Activated CD4-positive, alpha-beta memory T cell treated with anti-CD3 and anti-CD28 coated beads for 36 hours (primary cell): ENCODE results near the gene FMNL1. TPM values are rescaled to one million over a fixed set of nuclear protein-coding genes. Genes with fewer than 3 reads are reported as not detected.
A peak's percentile ranks its signal among the peaks of the same experiment; 100 is the strongest.

ENCODE experiments used
- CTCF ChIA-PET: fragments of 350-600 bp; sonication (Branson Sonifier 250); formaldehyde crosslinking; loops from one replicate; lab custom pipeline; 2021; ENCODE audit warnings: antibody characterized with exemption, inconsistent platforms; lab: Charles Lee
- POLR2A ChIA-PET: fragments of 350-600 bp; sonication (Branson Sonifier 250); formaldehyde crosslinking; loops from one replicate; lab custom pipeline; 2021; ENCODE audit warnings: antibody characterized with exemption; lab: Charles Lee
- DNase-seq: peaks from one replicate; pipeline ENCODE4 v3.0.0-alpha.2; 2020
- H3K27ac Mint-ChIP-seq: one replicate; pipeline ENCODE4 v1.8.0; 2021; ENCODE audit warnings: mixed read lengths
- H3K27me3 Mint-ChIP-seq: one replicate; pipeline ENCODE4 v1.8.0; 2021; ENCODE audit warnings: mixed read lengths
- H3K36me3 Mint-ChIP-seq: one replicate; pipeline ENCODE4 v1.8.0; 2021; ENCODE audit warnings: mixed read lengths
- H3K4me1 Mint-ChIP-seq: one replicate; pipeline ENCODE4 v1.8.0; 2021; ENCODE audit warnings: low read depth, mixed read lengths
- H3K4me3 Mint-ChIP-seq: one replicate; pipeline ENCODE4 v1.8.0; 2021; ENCODE audit warnings: mild to moderate bottlenecking, mixed read lengths
- H3K9me3 Mint-ChIP-seq: one replicate; pipeline ENCODE4 v1.8.0; 2021; ENCODE audit warnings: mixed read lengths
- intact Hi-C: fragments of 100-400 bp; cut with micrococcal nuclease; formaldehyde crosslinking; loops from one replicate; pipeline ENCODE4 v1.15.1; 2023
- total RNA-seq, 2 experiments: library from RNA; stranded (reverse); gene quantifications; one replicate each; pipeline ENCODE4 v1.2.3, GENCODE V29; 2021

The FMNL1 gene
- total RNA-seq, 2 experiments from 2014 or later: 314 to 331 TPM

- ChIA-PET CTCF (interaction anchor here (0.6 to 3.3 kb wide), 13 partner anchors 9 to 149 kb away, joined by 3 to 14 read pairs (median 4); partner anchors contain the start of genes ACBD4 and MAP3K14), POLR2A (interaction anchor here (1.2 kb wide), 1 partner anchor 32 kb away, joined by 3 read pairs; no protein-coding TSS in a partner anchor)
- Mint-ChIP-seq H3K9me3 (no peaks in the 10 kb centered on the region), H3K27ac (peak overlapping the region; percentile 85), H3K4me3 (no peak overlapping the region), H3K36me3 (peaks cover 50% of the 10 kb centered on the region), H3K4me1 (peaks cover 4% of the 10 kb centered on the region), H3K27me3 (no peaks in the 10 kb centered on the region)
- intact Hi-C loops: no loop called here
- DNase-seq: peak; percentile 61
These were observed 62.8 kb downstream of the FMNL1 start for GRCh38 chr17:45284176-45285140.

GRCh38 chr17:45286286-45286685, 64.6 kb downstream of the FMNL1 start:
- intact Hi-C loops: no loop called here
- DNase-seq: no peak
- Mint-ChIP-seq H3K36me3 (peaks cover 62% of the 10 kb centered on the region), H3K27ac (no peak overlapping the region), H3K4me3 (no peak overlapping the region), H3K27me3 (no peaks in the 10 kb centered on the region), H3K4me1 (peaks cover 7% of the 10 kb centered on the region), H3K9me3 (no peaks in the 10 kb centered on the region)
- ChIA-PET POLR2A (interaction anchor here (0.6 kb wide), 1 partner anchor 127 kb away, joined by 3 read pairs; no protein-coding TSS in a partner anchor), CTCF (interaction anchor here (0.9 to 2.5 kb wide), 3 partner anchors 9 to 101 kb away, joined by 3 to 17 read pairs (median 7); no protein-coding TSS in a partner anchor)

GRCh38 chr17:45287526-45288500, 66.1 kb downstream of the FMNL1 start:
- H3K27ac Mint-ChIP-seq: peak overlapping the region; percentile 23
- no peak for DNase-seq
- CTCF ChIA-PET: interaction anchor here (0.7 to 3.4 kb wide), 5 partner anchors 11 to 152 kb away, joined by 3 to 17 read pairs (median 7); partner anchors contain the start of gene ACBD4
- peaks cover 17% of the 10 kb centered on the region for H3K4me1 Mint-ChIP-seq
- intact Hi-C loops: no loop called here
- H3K4me3 Mint-ChIP-seq: no peak overlapping the region
- no peaks in the 10 kb centered on the region for H3K9me3 Mint-ChIP-seq
- POLR2A ChIA-PET: interaction anchor here (1.0 kb wide), 1 partner anchor 18 kb away, joined by 5 read pairs; no protein-coding TSS in a partner anchor
- peaks cover 63% of the 10 kb centered on the region for H3K36me3 Mint-ChIP-seq
- H3K27me3 Mint-ChIP-seq: no peaks in the 10 kb centered on the region

GRCh38 chr17:45288825-45289224, 67.1 kb downstream of the FMNL1 start:
- no peak overlapping the region for H3K4me3 Mint-ChIP-seq
- ChIA-PET POLR2A (no interaction called here), CTCF (interaction anchor here (0.5 to 6.9 kb wide), 6 partner anchors 11 to 105 kb away, joined by 3 to 36 read pairs (median 8); no protein-coding TSS in a partner anchor)
- peaks cover 27% of the 10 kb centered on the region for H3K4me1 Mint-ChIP-seq
- no peak for DNase-seq
- peaks cover 60% of the 10 kb centered on the region for H3K36me3 Mint-ChIP-seq
- intact Hi-C loops: no loop called here
- no peaks in the 10 kb centered on the region for H3K9me3 Mint-ChIP-seq
- no peak overlapping the region for H3K27ac Mint-ChIP-seq
- H3K27me3 Mint-ChIP-seq: no peaks in the 10 kb centered on the region

- no peak for DNase-seq
- Mint-ChIP-seq H3K4me1 (peaks cover 35% of the 10 kb centered on the region), H3K9me3 (no peaks in the 10 kb centered on the region), H3K27me3 (no peaks in the 10 kb centered on the region), H3K36me3 (peaks cover 52% of the 10 kb centered on the region), H3K27ac (peak overlapping the region; percentile 64), H3K4me3 (no peak overlapping the region)
- intact Hi-C loops: no loop called here
- ChIA-PET POLR2A (no interaction called here), CTCF (interaction anchor here (0.5 to 6.9 kb wide), 4 partner anchors 12 to 96 kb away, joined by 3 to 36 read pairs (median 8); no protein-coding TSS in a partner anchor)
These were observed 67.9 kb downstream of the FMNL1 start for GRCh38 chr17:45289301-45290268.

- no peak overlapping the region for H3K4me3 Mint-ChIP-seq
- intact Hi-C loops: no loop called here
- ChIA-PET POLR2A (no interaction called here), CTCF (interaction anchor here (6.9 kb wide), 1 partner anchor 13 kb away, joined by 36 read pairs; no protein-coding TSS in a partner anchor)
- peaks cover 41% of the 10 kb centered on the region for H3K4me1 Mint-ChIP-seq
- H3K27ac Mint-ChIP-seq: peak overlapping the region; percentile 24
- no peaks in the 10 kb centered on the region for H3K27me3 Mint-ChIP-seq
- no peak for DNase-seq
- H3K36me3 Mint-ChIP-seq: peaks cover 48% of the 10 kb centered on the region
- H3K9me3 Mint-ChIP-seq: no peaks in the 10 kb centered on the region
These were observed 68.6 kb downstream of the FMNL1 start for GRCh38 chr17:45290269-45290765.

- Mint-ChIP-seq H3K36me3 (peaks cover 44% of the 10 kb centered on the region), H3K27ac (peak overlapping the region; percentile 24)
These were observed 69.6 kb downstream of the FMNL1 start for GRCh38 chr17:45291171-45291805.

GRCh38 chr17:45292696-45293412, 71.2 kb downstream of the FMNL1 start:
- Mint-ChIP-seq H3K4me1 (peaks cover 64% of the 10 kb centered on the region), H3K27me3 (no peaks in the 10 kb centered on the region), H3K4me3 (no peak overlapping the region), H3K36me3 (peaks cover 47% of the 10 kb centered on the region), H3K9me3 (no peaks in the 10 kb centered on the region), H3K27ac (peak overlapping the region; percentile 79)
- intact Hi-C loops: no loop called here
- no peak for DNase-seq
- POLR2A ChIA-PET: interaction anchor here (0.7 to 0.8 kb wide), 2 partner anchors 14 to 20 kb away, joined by 3 to 4 read pairs; no protein-coding TSS in a partner anchor
- CTCF ChIA-PET: interaction anchor here (0.7 to 6.9 kb wide), 13 partner anchors 9 to 96 kb away, joined by 3 to 36 read pairs (median 4); partner anchors contain the start of gene MAP3K14

More at GRCh38 chr17:45291171-45291805, 69.6 kb downstream of the FMNL1 start:
- no peak for DNase-seq
- Mint-ChIP-seq H3K27me3 (no peaks in the 10 kb centered on the region), H3K4me3 (no peak overlapping the region), H3K4me1 (peaks cover 51% of the 10 kb centered on the region), H3K9me3 (no peaks in the 10 kb centered on the region)
- ChIA-PET POLR2A (no interaction called here), CTCF (interaction anchor here (1.4 to 6.9 kb wide), 4 partner anchors 14 to 72 kb away, joined by 3 to 36 read pairs (median 8); partner anchors contain the start of gene MAP3K14)
- intact Hi-C loops: no loop called here

GRCh38 chr17:45293413-45294211, 71.9 kb downstream of the FMNL1 start:
- H3K4me1 Mint-ChIP-seq: peaks cover 72% of the 10 kb centered on the region
- H3K4me3 Mint-ChIP-seq: no peak overlapping the region
- ChIA-PET POLR2A (interaction anchor here (0.7 to 0.8 kb wide), 2 partner anchors 15 to 19 kb away, joined by 3 to 4 read pairs; no protein-coding TSS in a partner anchor), CTCF (interaction anchor here (0.7 to 6.9 kb wide), 13 partner anchors 8 to 97 kb away, joined by 3 to 36 read pairs (median 4); partner anchors contain the start of gene MAP3K14)
- peaks cover 46% of the 10 kb centered on the region for H3K36me3 Mint-ChIP-seq
- DNase-seq: peak; percentile 57
- no peaks in the 10 kb centered on the region for H3K27me3 Mint-ChIP-seq
- intact Hi-C loops: no loop called here
- H3K9me3 Mint-ChIP-seq: no peaks in the 10 kb centered on the region
- H3K27ac Mint-ChIP-seq: peak overlapping the region; percentile 79
